GM06990 (cell line): ENCODE results near the gene TENM4.

Source experiments
- DNase-seq: peaks from one replicate; pipeline ENCODE4 v3.0.0-alpha.2; 2011; ENCODE audit not compliant: insufficient read length; ENCODE audit errors: extremely low read depth
- H3K27me3 ChIP-seq: replicated peaks from 2 replicates; pipeline ENCODE4 v1.6.0; 2011; ENCODE audit warnings: low read length; ENCODE audit not compliant: control insufficient read depth, insufficient read depth
- H3K36me3 ChIP-seq: 2 replicates; pipeline ENCODE4 v1.5.1; 2011; ENCODE audit warnings: low read length; ENCODE audit not compliant: control insufficient read depth, insufficient read depth
- H3K4me3 ChIP-seq: replicated peaks from 2 replicates; pipeline ENCODE4 v1.5.1; 2011; ENCODE audit warnings: low read depth, mild to moderate bottlenecking, control low read depth, low read length
- TF ChIP-seq, protein P1 (sequence below): IDR thresholded peaks from 2 replicates; pipeline ENCODE4 v1.5.1; 2011; ENCODE audit warnings: low read length, control low read depth, mild to moderate bottlenecking, inconsistent platforms; ENCODE audit not compliant: insufficient read depth, poor library complexity, severe bottlenecking

Gene TENM4

DNA sequence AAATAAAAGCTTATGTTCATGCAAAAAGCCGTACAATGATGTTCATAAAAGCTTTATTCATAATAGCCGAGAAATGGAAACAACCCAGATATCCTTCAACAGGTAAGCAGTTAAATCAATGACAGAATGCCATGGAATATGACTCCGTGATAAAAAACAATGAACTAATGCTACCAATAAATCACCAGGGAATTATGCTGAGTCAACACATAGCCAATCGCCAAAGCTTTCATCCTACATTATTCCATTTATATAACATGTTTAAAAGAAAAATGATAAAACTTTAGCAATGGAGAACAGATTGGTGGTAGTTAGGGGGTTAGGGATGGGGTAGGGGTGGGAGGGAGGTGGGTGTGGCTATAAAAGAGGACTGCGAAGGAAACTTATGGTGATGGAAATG is 356.4 kb downstream of the TENM4 start:
- Histone ChIP-seq H3K27me3 (no peaks in the 10 kb centered on the region; the same call in 1 of the 2 replicates), H3K4me3 (no peak overlapping the region), H3K36me3 (no peaks in the 10 kb centered on the region)
- no peak for DNase-seq
- TF ChIP-seq, protein P1, sequence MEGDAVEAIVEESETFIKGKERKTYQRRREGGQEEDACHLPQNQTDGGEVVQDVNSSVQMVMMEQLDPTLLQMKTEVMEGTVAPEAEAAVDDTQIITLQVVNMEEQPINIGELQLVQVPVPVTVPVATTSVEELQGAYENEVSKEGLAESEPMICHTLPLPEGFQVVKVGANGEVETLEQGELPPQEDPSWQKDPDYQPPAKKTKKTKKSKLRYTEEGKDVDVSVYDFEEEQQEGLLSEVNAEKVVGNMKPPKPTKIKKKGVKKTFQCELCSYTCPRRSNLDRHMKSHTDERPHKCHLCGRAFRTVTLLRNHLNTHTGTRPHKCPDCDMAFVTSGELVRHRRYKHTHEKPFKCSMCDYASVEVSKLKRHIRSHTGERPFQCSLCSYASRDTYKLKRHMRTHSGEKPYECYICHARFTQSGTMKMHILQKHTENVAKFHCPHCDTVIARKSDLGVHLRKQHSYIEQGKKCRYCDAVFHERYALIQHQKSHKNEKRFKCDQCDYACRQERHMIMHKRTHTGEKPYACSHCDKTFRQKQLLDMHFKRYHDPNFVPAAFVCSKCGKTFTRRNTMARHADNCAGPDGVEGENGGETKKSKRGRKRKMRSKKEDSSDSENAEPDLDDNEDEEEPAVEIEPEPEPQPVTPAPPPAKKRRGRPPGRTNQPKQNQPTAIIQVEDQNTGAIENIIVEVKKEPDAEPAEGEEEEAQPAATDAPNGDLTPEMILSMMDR: no peak

DNA sequence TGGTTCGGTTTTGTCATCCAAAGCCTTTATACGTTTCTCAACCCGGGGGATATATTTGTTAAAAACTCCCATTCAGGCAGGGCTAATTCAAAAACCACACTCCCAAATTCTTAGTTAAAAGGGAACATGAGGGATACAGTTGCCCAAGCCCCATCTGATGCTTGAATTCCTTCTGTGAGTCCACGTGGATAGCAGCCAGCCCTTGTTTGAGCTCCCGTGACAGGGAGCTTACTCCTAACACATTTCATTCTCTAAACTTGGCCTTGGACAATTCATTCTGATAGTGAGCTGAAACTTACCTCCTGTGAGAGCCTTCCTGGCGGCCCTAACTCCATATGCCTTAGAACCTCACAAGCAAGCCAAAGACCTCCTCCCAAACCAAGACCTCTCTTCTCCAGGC is 357.5 kb downstream of the TENM4 start:
- no peak for DNase-seq
- Histone ChIP-seq H3K4me3 (no peak overlapping the region), H3K27me3 (no peaks in the 10 kb centered on the region; the same call in 1 of the 2 replicates), H3K36me3 (no peaks in the 10 kb centered on the region)
- TF ChIP-seq, protein P1: no peak

DNA sequence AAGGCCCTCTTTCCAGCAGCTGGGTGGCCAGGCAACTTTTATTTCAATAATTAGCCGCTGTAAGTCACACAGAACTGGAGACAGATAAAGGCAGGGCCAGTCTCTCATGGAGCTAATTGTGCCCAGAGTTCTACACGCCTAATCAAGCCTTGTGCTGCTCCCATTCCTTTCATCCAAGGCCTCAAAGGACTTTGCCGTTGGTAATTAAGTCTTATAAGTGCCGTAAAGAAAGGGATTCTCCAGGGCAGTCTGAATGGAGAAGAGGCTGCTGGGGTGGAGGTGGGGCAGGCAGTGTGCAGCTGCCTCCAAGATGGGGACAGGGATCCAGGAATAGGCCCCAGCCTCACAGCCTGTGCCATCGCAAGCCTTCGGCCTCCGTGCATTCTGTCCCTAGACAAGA is 357.9 kb downstream of the TENM4 start:
- no peak for DNase-seq
- no peaks in the 10 kb centered on the region for H3K36me3 ChIP-seq
- TF ChIP-seq, protein P1: no peak
- no peaks in the 10 kb centered on the region; the same call in 1 of the 2 replicates for H3K27me3 ChIP-seq
- no peak overlapping the region for H3K4me3 ChIP-seq

DNA sequence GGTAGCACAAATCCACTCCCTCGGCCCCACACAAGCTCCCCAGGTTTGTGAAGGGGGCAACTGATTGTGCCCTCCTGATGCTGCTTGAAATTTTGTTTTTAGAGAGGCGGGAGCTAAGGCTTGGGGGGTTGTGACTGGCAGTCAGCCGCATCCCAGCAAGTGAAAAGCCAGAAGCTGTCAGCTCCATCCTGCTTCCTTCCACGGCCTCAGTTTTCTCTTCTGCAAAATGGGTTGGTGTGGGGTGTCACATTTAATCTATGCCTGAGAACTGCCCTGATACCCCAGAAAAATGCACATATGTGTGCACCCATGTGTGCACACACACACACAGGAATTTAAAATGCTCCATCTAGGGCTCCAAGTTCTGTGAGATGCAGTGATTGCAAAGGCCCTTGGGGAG is 358.6 kb downstream of the TENM4 start:
- Histone ChIP-seq H3K27me3 (no peaks in the 10 kb centered on the region; the same call in 1 of the 2 replicates), H3K4me3 (no peak overlapping the region), H3K36me3 (no peaks in the 10 kb centered on the region)
- DNase-seq: no peak
- TF ChIP-seq, protein P1: no peak

GRCh38 chr11:79081471-79082031 is 359.3 kb downstream of the TENM4 start:
- Histone ChIP-seq H3K27me3 (no peaks in the 10 kb centered on the region), H3K4me3 (no peak overlapping the region), H3K36me3 (no peaks in the 10 kb centered on the region)
- TF ChIP-seq, protein P1: no peak
- DNase-seq: no peak

DNA sequence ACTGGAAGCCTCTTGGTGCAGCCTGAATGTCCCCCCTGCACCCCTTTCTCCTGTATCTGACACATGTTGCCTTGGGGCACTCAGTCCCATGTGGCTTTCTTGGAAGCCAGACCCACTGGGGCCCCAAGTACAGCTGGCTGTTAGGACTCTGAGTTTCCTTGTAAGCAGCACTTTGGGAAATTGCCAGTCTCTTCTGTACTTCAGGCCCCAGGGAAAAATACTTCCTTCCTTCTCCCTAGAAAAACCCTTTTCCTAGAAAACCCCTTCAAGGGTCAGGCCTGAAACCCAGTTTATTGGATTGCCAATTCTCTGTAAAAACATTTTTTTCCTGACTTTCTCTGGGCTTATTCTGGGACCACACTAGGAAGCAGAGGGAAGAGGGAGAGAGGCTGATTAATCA is 360.3 kb downstream of the TENM4 start:
- no peaks in the 10 kb centered on the region for H3K36me3 ChIP-seq
- no peak overlapping the region for H3K4me3 ChIP-seq
- TF ChIP-seq, protein P1: no peak
- no peaks in the 10 kb centered on the region for H3K27me3 ChIP-seq
- DNase-seq: no peak
